Heart right ventricle (tissue), 16 donors: Measurements from ENCODE around the gene IFIT5. TPM values are rescaled to one million over a fixed set of nuclear protein-coding genes. Genes with fewer than 3 reads are reported as not detected.

ENCODE experiments used
- ATAC-seq, 8 donors: fragments of 200-7000 bp; cut with Tn5 transposase; one replicate each; pipeline ENCODE4 v1.9.1; 2020; ENCODE audit warnings: mild to moderate bottlenecking in 8 of 8, moderate library complexity in 8 of 8, moderate number of reproducible peaks in 1 of 8
- DNase-seq, 2 donors: peaks; one replicate each; pipeline ENCODE4 v3.0.0-alpha.2; 2020
- H3K27ac ChIP-seq, 10 donors: fragments of 200-600 bp; sonication (generic) in 2 of 10; one replicate each; pipeline versions ENCODE4 v1.5.0 to v1.8.0; 2020 to 2022; ENCODE audit warnings: mild to moderate bottlenecking in 3 of 10
- H3K27me3 ChIP-seq, 7 donors: fragments of 200-600 bp; one replicate each; pipeline ENCODE4 v1.8.0; 2021 to 2022; ENCODE audit warnings: mild to moderate bottlenecking in 2 of 7
- H3K36me3 ChIP-seq, 9 donors: fragments of 200-600 bp; sonication (generic) in 1 of 9; one replicate each; pipeline versions ENCODE4 v1.5.0 to v1.8.0; 2020 to 2022; ENCODE audit warnings: mild to moderate bottlenecking in 2 of 9
- H3K4me1 ChIP-seq, 9 donors: fragments of 200-600 bp; sonication (generic) in 1 of 9; one replicate each; pipeline versions ENCODE4 v1.5.0 to v1.8.0; 2020 to 2022; ENCODE audit warnings: mild to moderate bottlenecking in 4 of 9
- H3K4me3 ChIP-seq, 10 donors: fragments of 200-600 bp; sonication (generic) in 2 of 10; one replicate each; pipeline versions ENCODE4 v1.5.0 to v1.8.0; 2020 to 2022; ENCODE audit warnings: mild to moderate bottlenecking in 7 of 10, moderate library complexity in 2 of 10
- H3K9me3 ChIP-seq, 11 donors: fragments of 200-600 bp in 10 of 11; sonication (generic) in 2 of 11; one replicate each; pipeline versions ENCODE4 v1.5.0 to v1.8.0; 2013 to 2022; ENCODE audit warnings: mild to moderate bottlenecking in 2 of 11, control low read depth in 1 of 11, moderate library complexity in 1 of 11
- CTCF ChIP-seq, 9 donors: fragments of 200-600 bp; sonication (generic) in 2 of 9; IDR thresholded peaks; one replicate each; pipeline versions ENCODE4 v1.5.0 to v1.8.0; 2021 to 2022; ENCODE audit warnings: antibody characterized with exemption in 9 of 9, mild to moderate bottlenecking in 5 of 9, moderate library complexity in 1 of 9
- WGBS, 2 donors: extraction: QIAGEN DNeasy Blood & Tissue Kit; methylation state at CpG; one replicate each; pipeline ENCODE4 v1.1.7; 2013; ENCODE audit warnings: inconsistent platforms in 1 of 2; 5-methylcytosine and 5-hydroxymethylcytosine counted together
- intact Hi-C, 10 donors: fragments of 100-400 bp; cut with DNase I; formaldehyde crosslinking; loops; one replicate each; pipeline versions ENCODE4 v1.11.1 to v1.14.2; 2022
- polyA plus RNA-seq, 2 donors: library from polyadenylated mRNA; stranded (reverse); fragments of 200-250 nt; gene quantifications; one replicate each; pipeline ENCODE4 v1.2.3, GENCODE V29; 2013
- total RNA-seq, 10 donors: library from RNA; stranded (reverse); fragmentation: NEBNext Ultra II Directional in 3 of 10; extraction: Animal tissue kit (Norgen Biotek cat#: 25700) in 3 of 10; gene quantifications; one replicate each; pipeline versions ENCODE4 v1.2.1 to v1.2.4, GENCODE V29; 2021 to 2023
- donor health status: Arrhythmogenic right ventricular cardiomyopathy.
- donor health status: ischemic (EF 13 %, LVEDD 7.1; RV severe dilation, severe dysfunction).
- donor health status: healthy with polysubstance abuse.
- donor health status: DM: no; HTN: yes; CAD: no.
- donor health status: DM: no; HTN: no; CAD: no.
- donor health status: ischemic (EF 25% LVEDD 6.9; RV normal size, moderate dysfunction).
- donor health status: ischemic (EF 25% LVEDD 5.7; RV mildly dilated, moderate dysfunction).
- donor health status: healthy.
- donor health status: DM: yes; HTN: yes; CAD: no.
- donor health status: Ischemic cardiomyopathy.
- donor health status: ischemic (EF 35%, LVEDD 5.7; RV mildly dilated, moderate dysfunction).
- donor health status: nonischemic (EF 11% LVEDD 7.7; RV severe dilation, severe dysfunction).
- donor health status: DM: yes; HTN: yes; CAD: no.
- donor health status: PGD.
- donor health status: ischemic (EF 29% LVEDD 5.4; RV normal size, mild dysfunction).
- donor health status: nonischemic (EF 23%, LVEDD 6.1; RV moderate dilation, normal function).

IFIT5 gene
- total and polyA plus RNA-seq, 12 donors = 5.4 to 16.9 (median 11.0) TPM

- peak overlapping the region; percentile 54 to 89 (median 84) for H3K27ac ChIP-seq
- intact Hi-C loops = loop anchor here in 3 of 10 donors (2.0 to 5.0 kb wide), 3 partner anchors 14 to 117 kb away; partner anchors contain the start of gene IFIT5 (in 1 of the 3)
- ATAC-seq (peak; percentile 13 to 69 (median 52)), DNase-seq (no peak)
- H3K4me3 ChIP-seq = peak overlapping the region in 1 of 10 donors; percentile 23
- no peaks in the 10 kb centered on the region for H3K27me3 ChIP-seq
- H3K4me1 ChIP-seq = peaks cover 10 to 33% (median 24%) of the 10 kb centered on the region in 9 donors
- no peaks in the 10 kb centered on the region for H3K36me3 ChIP-seq
- TF ChIP-seq CTCF (IDR thresholded peaks at IDR 0.05) = no peak
- no peaks in the 10 kb centered on the region for H3K9me3 ChIP-seq
Observed at GRCh38 chr10:89374713-89375141, 39.6 kb upstream of the IFIT5 start.

GRCh38 chr10:89377705-89378637 is 36.4 kb upstream of the IFIT5 start, which contains the start of gene IFIT1B:
Gene IFIT1B, plus strand, starts transcription at chr10:89378056. Its CDS starts 80 bp downstream, at chr10:89378136.
- no peaks in the 10 kb centered on the region for H3K27me3 ChIP-seq
- DNase-seq = no peak

GRCh38 chr10:89379103-89379502 is 35.3 kb upstream of the IFIT5 start:
- TF ChIP-seq CTCF (IDR thresholded peaks at IDR 0.05) = no peak
- Histone ChIP-seq H3K4me3 (no peak overlapping the region), H3K27me3 (no peaks in the 10 kb centered on the region), H3K9me3 (no peaks in the 10 kb centered on the region), H3K27ac (no peak overlapping the region), H3K36me3 (no peaks in the 10 kb centered on the region), H3K4me1 (peaks cover 2 to 17% (median 13%) of the 10 kb centered on the region in 9 donors)
- DNase-seq (no peak), ATAC-seq (no peak)
- intact Hi-C loops = no loop called here

More at GRCh38 chr10:89377705-89378637, 36.4 kb upstream of the IFIT5 start, which contains the start of gene IFIT1B:
- no peak for ATAC-seq
- intact Hi-C loops = no loop called here
- H3K27ac ChIP-seq = no peak within 1 kb of the TSS
- H3K36me3 ChIP-seq = no peaks in the 10 kb centered on the region
- no peak within 1 kb of the TSS for H3K4me3 ChIP-seq
- H3K4me1 ChIP-seq = peaks cover 10 to 28% (median 23%) of the 10 kb centered on the region in 9 donors
- no peak for TF ChIP-seq CTCF (IDR thresholded peaks at IDR 0.05)
- 91 to 96% methylated on average over 5 of the region's 5 CpGs for WGBS, 2 donors
- H3K9me3 ChIP-seq = no peaks in the 10 kb centered on the region

GRCh38 chr10:89382757-89383156 is 31.6 kb upstream of the IFIT5 start:
- WGBS, 2 donors = 95 to 100% methylated on average over 1 of the region's 1 CpG
- no peaks in the 10 kb centered on the region for H3K36me3 ChIP-seq
- H3K9me3 ChIP-seq = no peaks in the 10 kb centered on the region
- no peak overlapping the region for H3K27ac ChIP-seq
- no peak overlapping the region for H3K4me3 ChIP-seq
- DNase-seq (no peak), ATAC-seq (no peak)
- no peaks in the 10 kb centered on the region for H3K27me3 ChIP-seq
- TF ChIP-seq CTCF (IDR thresholded peaks at IDR 0.05) = no peak
- H3K4me1 ChIP-seq = peaks cover 0 to 17% (median 0%) of the 10 kb centered on the region in 9 donors
- intact Hi-C loops = no loop called here
